Panc1 (cell line): ENCODE measurements around the gene ASPA. TPM values are rescaled to one million over a fixed set of nuclear protein-coding genes. Genes with fewer than 3 reads are reported as not detected.
A peak's percentile ranks its signal among the peaks of the same experiment; 100 is the strongest.
"Not testable (repeated sequence)": the region's sequence is repeated elsewhere in the genome, so short reads cannot be mapped to it uniquely, and the experiment has no call there.

Experiments
- ATAC-seq: fragments of 200-7000 bp; cut with Tn5 transposase; 2 replicates; pipeline ENCODE4 v1.9.1; 2020; ENCODE audit warnings: mild to moderate bottlenecking, moderate library complexity
- BruUV-seq: library from RNA; stranded (reverse); fragments of 400-500 nt; replicated peaks from 2 replicates; lab custom pipeline; 2021; lab: Mats Ljungman, UMichigan
- CTCF ChIA-PET: fragments of 300-600 bp; sonication (Branson Sonifier 250); formaldehyde crosslinking; loops from one replicate; lab custom pipeline; 2022; ENCODE audit warnings: antibody characterized with exemption; lab: Charles Lee
- POLR2A ChIA-PET: fragments of 300-600 bp; sonication (Branson Sonifier 250); formaldehyde crosslinking; loops from one replicate; lab custom pipeline; 2022; ENCODE audit warnings: antibody characterized with exemption; lab: Charles Lee
- DNase-seq: peaks from one replicate; pipeline ENCODE4 v3.0.0-alpha.2; 2010; ENCODE audit warnings: low read depth, low spot score
- H3K27ac ChIP-seq: 2 replicates; pipeline ENCODE4 v1.5.1; 2011; ENCODE audit warnings: mild to moderate bottlenecking, low read length, inconsistent platforms
- H3K27me3 ChIP-seq: fragments of 200-500 bp; sonication (Bioruptor generic); 2 replicates; pipeline ENCODE4 v1.6.0; 2014; ENCODE audit warnings: low read length, inconsistent platforms; ENCODE audit not compliant: control insufficient read depth, insufficient read depth
- H3K36me3 ChIP-seq: fragments of 200-500 bp; sonication (Bioruptor generic); 2 replicates; pipeline ENCODE4 v1.5.1; 2014; ENCODE audit warnings: inconsistent platforms, mild to moderate bottlenecking, low read length, moderate library complexity; ENCODE audit not compliant: control insufficient read depth, insufficient read depth
- H3K4me1 ChIP-seq: 2 replicates; pipeline ENCODE4 v1.5.1; 2011; ENCODE audit warnings: inconsistent platforms, mild to moderate bottlenecking, low read length, moderate library complexity; ENCODE audit not compliant: control insufficient read depth, insufficient read depth
- H3K4me3 ChIP-seq, 2 experiments: 2 replicates each; pipeline ENCODE4 v1.5.1; 2011 to 2012; ENCODE audit warnings: low read depth in 2 of 2, low read length in 2 of 2, mild to moderate bottlenecking in 2 of 2, inconsistent platforms in 1 of 2, moderate library complexity in 1 of 2
- H3K9me3 ChIP-seq: fragments of 200-500 bp; sonication (Bioruptor generic); 2 replicates; pipeline ENCODE4 v1.5.1; 2014; ENCODE audit warnings: low read depth, mild to moderate bottlenecking, inconsistent platforms, low read length, moderate library complexity; ENCODE audit not compliant: control insufficient read depth, insufficient read depth
- POLR2AphosphoS5 ChIP-seq: IDR thresholded peaks from 2 replicates; pipeline ENCODE4 v1.6.1; 2012; ENCODE audit warnings: mild to moderate bottlenecking, low read depth, low read length, moderate library complexity
- SIN3A ChIP-seq: IDR thresholded peaks from 2 replicates; pipeline ENCODE4 v1.6.1; 2012; ENCODE audit warnings: low read depth, mild to moderate bottlenecking, low read length, moderate library complexity, borderline replicate concordance; ENCODE audit not compliant: insufficient read depth
- TCF7L2 ChIP-seq: IDR thresholded peaks from 2 replicates; pipeline ENCODE4 v1.6.1; 2011; ENCODE audit warnings: mild to moderate bottlenecking, low read depth, low read length, inconsistent platforms
- in situ Hi-C: cut with HindIII; loops from 2 replicates; pipeline ENCODE4 v1.10.0; 2016; ENCODE audit warnings: low sequenced_read_pairs, low pct_unique_long_range_greater_than_20kb
- intact Hi-C: fragments of 100-400 bp; cut with micrococcal nuclease; formaldehyde crosslinking; loops from one replicate; pipeline ENCODE4 v1.10.0; 2022; ENCODE audit not compliant: unreplicated experiment
- total RNA-seq: library from RNA; stranded (reverse); gene quantifications from one replicate; pipeline ENCODE4 v1.2.1, GENCODE V29; 2021; ENCODE audit not compliant: unreplicated experiment
- TF ChIP-seq, protein P1 (sequence below): fragments of 450-650 bp; IDR thresholded peaks from 2 replicates; pipeline ENCODE4 v1.5.1; 2017; ENCODE audit warnings: mild to moderate bottlenecking
- TF ChIP-seq, protein P2 (sequence below), 2 experiments: IDR thresholded peaks; 2 replicates each; pipeline ENCODE4 v1.6.1; 2011 to 2012; ENCODE audit warnings: low read depth in 2 of 2, control low read depth in 1 of 2, low read length in 1 of 2, mild to moderate bottlenecking in 1 of 2, moderate library complexity in 1 of 2; ENCODE audit not compliant: insufficient read depth in 1 of 2

The ASPA gene
- total RNA-seq, 1 experiment from 2014 or later: not detected

- POLR2A ChIA-PET: no interaction called here
- Histone ChIP-seq H3K36me3 (no peaks in the 10 kb centered on the region), H3K9me3 (no peaks in the 10 kb centered on the region), H3K4me3 (no peak overlapping the region), H3K27ac (no peak overlapping the region), H3K4me1 (no peaks in the 10 kb centered on the region), H3K27me3 (peaks cover 2% of the 10 kb centered on the region; the same call in 1 of the 2 replicates)
- in situ Hi-C loops: no loop called here
- CTCF ChIA-PET: no interaction called here
- TF ChIP-seq, protein P1, sequence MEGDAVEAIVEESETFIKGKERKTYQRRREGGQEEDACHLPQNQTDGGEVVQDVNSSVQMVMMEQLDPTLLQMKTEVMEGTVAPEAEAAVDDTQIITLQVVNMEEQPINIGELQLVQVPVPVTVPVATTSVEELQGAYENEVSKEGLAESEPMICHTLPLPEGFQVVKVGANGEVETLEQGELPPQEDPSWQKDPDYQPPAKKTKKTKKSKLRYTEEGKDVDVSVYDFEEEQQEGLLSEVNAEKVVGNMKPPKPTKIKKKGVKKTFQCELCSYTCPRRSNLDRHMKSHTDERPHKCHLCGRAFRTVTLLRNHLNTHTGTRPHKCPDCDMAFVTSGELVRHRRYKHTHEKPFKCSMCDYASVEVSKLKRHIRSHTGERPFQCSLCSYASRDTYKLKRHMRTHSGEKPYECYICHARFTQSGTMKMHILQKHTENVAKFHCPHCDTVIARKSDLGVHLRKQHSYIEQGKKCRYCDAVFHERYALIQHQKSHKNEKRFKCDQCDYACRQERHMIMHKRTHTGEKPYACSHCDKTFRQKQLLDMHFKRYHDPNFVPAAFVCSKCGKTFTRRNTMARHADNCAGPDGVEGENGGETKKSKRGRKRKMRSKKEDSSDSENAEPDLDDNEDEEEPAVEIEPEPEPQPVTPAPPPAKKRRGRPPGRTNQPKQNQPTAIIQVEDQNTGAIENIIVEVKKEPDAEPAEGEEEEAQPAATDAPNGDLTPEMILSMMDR: 0 out of 2 replicates have a peak, but pooled peaks have one; percentile 17
- TF ChIP-seq POLR2AphosphoS5: no peak
- TF ChIP-seq SIN3A: no peak
- TF ChIP-seq TCF7L2: no peak
- no TSS peak for BruUV-seq
- ATAC-seq: no peak
- no peak for DNase-seq
- intact Hi-C loops: no loop called here
Observed at GRCh38 chr17:3448059-3448665, 27.6 kb upstream of the ASPA start.

DNA sequence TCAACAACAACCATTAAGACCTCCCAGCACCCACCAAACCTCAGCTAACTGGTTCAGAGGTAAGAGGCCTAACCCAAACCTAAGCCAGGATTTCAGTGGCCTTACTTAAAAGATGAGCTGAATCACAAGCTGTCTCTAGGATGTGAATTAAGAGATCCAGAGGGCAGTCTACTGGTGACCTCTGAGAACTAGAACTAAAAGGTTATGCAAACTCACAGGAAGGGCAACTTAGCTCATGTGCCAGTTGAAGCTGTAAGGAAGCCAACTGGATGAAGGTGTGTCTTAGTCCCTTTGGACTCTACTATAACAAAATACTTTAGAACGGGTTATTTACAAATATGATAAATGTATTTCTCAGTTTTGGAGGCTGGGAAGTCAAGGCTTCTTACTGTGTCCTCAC, 9.4 kb upstream of the ASPA start:
- H3K27ac ChIP-seq, H3K9me3 ChIP-seq, ATAC-seq, H3K4me3 ChIP-seq, in situ Hi-C loops, POLR2A ChIA-PET, intact Hi-C loops, H3K27me3 ChIP-seq, DNase-seq, CTCF ChIA-PET, H3K4me1 ChIP-seq, H3K36me3 ChIP-seq, BruUV-seq: not testable (repeated sequence)

GRCh38 chr17:3469529-3469928, 6.3 kb upstream of the ASPA start:
- Histone ChIP-seq H3K4me3 (no peak overlapping the region), H3K9me3 (no peaks in the 10 kb centered on the region), H3K27ac (no peak overlapping the region), H3K36me3 (no peaks in the 10 kb centered on the region), H3K27me3 (no peaks in the 10 kb centered on the region), H3K4me1 (no peaks in the 10 kb centered on the region)
- intact Hi-C loops (no loop called here), in situ Hi-C loops (no loop called here)
- TF ChIP-seq, protein P1: no peak
- TF ChIP-seq POLR2AphosphoS5 (no peak), TCF7L2 (no peak), SIN3A (no peak)
- TF ChIP-seq, protein P2, sequence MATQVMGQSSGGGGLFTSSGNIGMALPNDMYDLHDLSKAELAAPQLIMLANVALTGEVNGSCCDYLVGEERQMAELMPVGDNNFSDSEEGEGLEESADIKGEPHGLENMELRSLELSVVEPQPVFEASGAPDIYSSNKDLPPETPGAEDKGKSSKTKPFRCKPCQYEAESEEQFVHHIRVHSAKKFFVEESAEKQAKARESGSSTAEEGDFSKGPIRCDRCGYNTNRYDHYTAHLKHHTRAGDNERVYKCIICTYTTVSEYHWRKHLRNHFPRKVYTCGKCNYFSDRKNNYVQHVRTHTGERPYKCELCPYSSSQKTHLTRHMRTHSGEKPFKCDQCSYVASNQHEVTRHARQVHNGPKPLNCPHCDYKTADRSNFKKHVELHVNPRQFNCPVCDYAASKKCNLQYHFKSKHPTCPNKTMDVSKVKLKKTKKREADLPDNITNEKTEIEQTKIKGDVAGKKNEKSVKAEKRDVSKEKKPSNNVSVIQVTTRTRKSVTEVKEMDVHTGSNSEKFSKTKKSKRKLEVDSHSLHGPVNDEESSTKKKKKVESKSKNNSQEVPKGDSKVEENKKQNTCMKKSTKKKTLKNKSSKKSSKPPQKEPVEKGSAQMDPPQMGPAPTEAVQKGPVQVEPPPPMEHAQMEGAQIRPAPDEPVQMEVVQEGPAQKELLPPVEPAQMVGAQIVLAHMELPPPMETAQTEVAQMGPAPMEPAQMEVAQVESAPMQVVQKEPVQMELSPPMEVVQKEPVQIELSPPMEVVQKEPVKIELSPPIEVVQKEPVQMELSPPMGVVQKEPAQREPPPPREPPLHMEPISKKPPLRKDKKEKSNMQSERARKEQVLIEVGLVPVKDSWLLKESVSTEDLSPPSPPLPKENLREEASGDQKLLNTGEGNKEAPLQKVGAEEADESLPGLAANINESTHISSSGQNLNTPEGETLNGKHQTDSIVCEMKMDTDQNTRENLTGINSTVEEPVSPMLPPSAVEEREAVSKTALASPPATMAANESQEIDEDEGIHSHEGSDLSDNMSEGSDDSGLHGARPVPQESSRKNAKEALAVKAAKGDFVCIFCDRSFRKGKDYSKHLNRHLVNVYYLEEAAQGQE (IDR thresholded peaks at IDR 0.05; ENCODE audit: insufficient read depth in 1 of 2, low read depth in 2 of 2, low read length in 1 of 2): no peak
- no peak for ATAC-seq
- ChIA-PET POLR2A (no interaction called here), CTCF (no interaction called here)
- DNase-seq: no peak
- no TSS peak for BruUV-seq
